ENCODE data around the gene ANKRD33B. TPM values are rescaled to one million over a fixed set of nuclear protein-coding genes. Genes with fewer than 3 reads are reported as not detected.

Gene ANKRD33B
- 8.5 to 15.0 TPM (median 11.3 TPM) in 5 replicates for total RNA-seq (2022; extraction: Qiagen RNA extraction; ENCODE audit: low read depth)

DNA sequence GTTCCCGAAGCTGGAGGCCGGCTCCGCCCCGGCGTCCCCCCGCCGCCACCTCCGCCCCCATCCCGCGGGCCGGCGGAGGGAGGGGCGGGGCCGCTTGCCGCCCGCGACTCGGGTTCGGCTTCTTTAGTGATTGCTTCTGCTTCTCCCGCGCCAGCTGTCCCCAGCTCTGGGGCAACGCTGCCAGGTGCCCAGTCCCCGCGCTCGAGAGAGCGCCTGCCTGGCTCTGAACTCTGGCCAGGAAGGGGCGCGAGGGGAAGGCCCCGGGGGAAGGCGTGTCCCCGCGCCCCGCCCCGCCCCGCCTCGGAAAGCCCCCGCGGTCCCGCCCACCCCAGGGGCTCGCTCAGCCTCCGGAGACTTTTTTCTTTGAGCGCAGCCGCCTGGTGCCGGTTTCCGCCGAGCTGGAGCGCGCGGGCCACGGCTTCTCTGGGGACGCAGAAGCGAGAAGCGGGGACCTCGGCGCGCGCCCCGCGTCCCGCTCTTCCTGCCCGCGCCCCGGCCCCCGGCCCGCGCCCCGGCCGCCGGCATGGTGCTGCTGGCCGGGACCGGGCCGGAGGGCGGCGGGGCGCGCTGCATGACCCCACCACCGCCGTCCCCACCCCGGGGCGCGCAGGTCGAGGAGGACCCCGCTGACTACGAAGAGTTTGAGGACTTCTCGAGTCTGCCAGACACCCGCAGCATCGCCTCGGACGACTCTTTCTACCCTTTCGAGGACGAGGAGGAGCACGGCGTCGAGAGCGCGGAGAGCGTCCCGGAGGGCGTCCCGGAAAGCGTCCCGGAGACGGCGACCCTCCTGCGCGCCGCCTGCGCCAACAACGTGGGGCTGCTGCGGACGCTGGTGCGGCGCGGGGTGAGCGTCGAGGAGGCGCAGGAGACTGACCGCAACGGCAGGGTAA lies at the start of gene ANKRD33B:
Gene ANKRD33B (plus strand): TSS at position 126 of the 893 bp plus-strand sequence. CDS start 398 bp downstream, at position 524.

Other genes starting within 250 kb of the ANKRD33B start
- 42.8 to 84.2 TPM (median 71.6 TPM) in 5 replicates for gene MARCHF6, start 210.4 kb upstream of the ANKRD33B start, total RNA-seq (2022; extraction: Qiagen RNA extraction; ENCODE audit: low read depth)
- gene ROPN1L, start 122.2 kb upstream of the ANKRD33B start, total RNA-seq (2022; extraction: Qiagen RNA extraction; ENCODE audit: low read depth), result 1.3 to 2.8 TPM (median 2.2 TPM) in 5 replicates
- 55.1 to 59.8 TPM (median 57.2 TPM) in 5 replicates for gene DAP, start 197.2 kb downstream of the ANKRD33B start, total RNA-seq (2022; extraction: Qiagen RNA extraction; ENCODE audit: low read depth)

All from A549 treated with ZK216348 at 1 μM for 4 hours (cell line).